Liver (tissue), 9 donors: ENCODE measurements around the gene NFYB. TPM values are rescaled to one million over a fixed set of nuclear protein-coding genes. Genes with fewer than 3 reads are reported as not detected.

Source experiments
- DNase-seq: peaks from one replicate; pipeline ENCODE4 v3.0.0-alpha.2; 2017; ENCODE audit warnings: low spot score
- H3K27ac ChIP-seq, 2 donors: one replicate each; pipeline ENCODE4 v1.7.0; 2013; ENCODE audit warnings: inconsistent platforms in 2 of 2, low read length in 2 of 2, control low read depth in 1 of 2, low read depth in 1 of 2, mild to moderate bottlenecking in 1 of 2
- H3K27me3 ChIP-seq, 4 donors: one replicate each; pipeline versions ENCODE4 v1.6.1 to v1.7.0; 2013; ENCODE audit warnings: low read length in 3 of 4, inconsistent platforms in 1 of 4, mild to moderate bottlenecking in 1 of 4, moderate library complexity in 1 of 4; ENCODE audit not compliant: control insufficient read depth in 4 of 4, insufficient read depth in 4 of 4
- H3K36me3 ChIP-seq, 4 donors: one replicate each; pipeline versions ENCODE4 v1.6.1 to v1.7.0; 2013; ENCODE audit warnings: low read length in 3 of 4, mild to moderate bottlenecking in 3 of 4, low read depth in 1 of 4, moderate library complexity in 1 of 4; ENCODE audit not compliant: control insufficient read depth in 4 of 4, insufficient read depth in 3 of 4
- H3K4me1 ChIP-seq, 4 donors: one replicate each; pipeline versions ENCODE4 v1.6.1 to v1.7.0; 2013; ENCODE audit warnings: low read length in 3 of 4, mild to moderate bottlenecking in 3 of 4, moderate library complexity in 1 of 4; ENCODE audit not compliant: control insufficient read depth in 4 of 4, insufficient read depth in 4 of 4
- H3K4me3 ChIP-seq, 3 donors: one replicate each; pipeline versions ENCODE4 v1.6.1 to v1.7.0; 2013; ENCODE audit warnings: low read length in 3 of 3, control low read depth in 1 of 3, low read depth in 1 of 3, mild to moderate bottlenecking in 1 of 3
- H3K9ac ChIP-seq, 2 donors: one replicate each; pipeline ENCODE4 v1.7.0; 2013; ENCODE audit warnings: low read length in 2 of 2, mild to moderate bottlenecking in 2 of 2, moderate library complexity in 2 of 2, control low read depth in 1 of 2, low read depth in 1 of 2
- H3K9me3 ChIP-seq, 4 donors: one replicate each; pipeline versions ENCODE4 v1.6.1 to v1.7.0; 2013; ENCODE audit warnings: low read length in 3 of 4; ENCODE audit not compliant: control insufficient read depth in 4 of 4
- CTCF ChIP-seq: fragments of 150-350 bp; IDR thresholded peaks from 2 replicates; pipeline ENCODE4 v1.5.1; 2017; ENCODE audit warnings: improper control_type of control experiment, low read depth, low read length; ENCODE audit not compliant: missing input control
- EGR1 ChIP-seq, 2 donors: IDR thresholded peaks; 2 replicates each; pipeline ENCODE4 v1.6.1; 2016 to 2018; ENCODE audit warnings: antibody characterized with exemption in 2 of 2, low read depth in 2 of 2
- FOXA1 ChIP-seq: IDR thresholded peaks from 2 replicates; pipeline ENCODE4 v1.6.1; 2016; ENCODE audit warnings: antibody characterized with exemption
- FOXA2 ChIP-seq: IDR thresholded peaks from 2 replicates; pipeline ENCODE4 v1.6.1; 2016; ENCODE audit warnings: antibody characterized with exemption
- HNF4A ChIP-seq, 2 donors: conservative IDR thresholded peaks; 2 replicates each; pipeline ENCODE4 v1.6.1; 2016; ENCODE audit warnings: antibody characterized with exemption in 2 of 2, mild to moderate bottlenecking in 2 of 2
- HNF4G ChIP-seq: IDR thresholded peaks from 2 replicates; pipeline ENCODE4 v1.6.1; 2016; ENCODE audit warnings: antibody characterized with exemption
- MAX ChIP-seq: IDR thresholded peaks from 2 replicates; pipeline ENCODE4 v1.6.1; 2016; ENCODE audit warnings: antibody characterized with exemption
- NR2F2 ChIP-seq: IDR thresholded peaks from 2 replicates; pipeline ENCODE4 v1.6.1; 2016; ENCODE audit warnings: antibody characterized with exemption
- RAD21 ChIP-seq, 2 donors: IDR thresholded peaks; 2 replicates each; pipeline ENCODE4 v1.6.1; 2016; ENCODE audit warnings: antibody characterized with exemption in 2 of 2, mild to moderate bottlenecking in 2 of 2
- REST ChIP-seq: IDR thresholded peaks from 2 replicates; pipeline ENCODE4 v1.6.1; 2016; ENCODE audit warnings: antibody characterized with exemption, mild to moderate bottlenecking
- SP1 ChIP-seq: IDR thresholded peaks from 2 replicates; pipeline ENCODE4 v1.6.1; 2018; ENCODE audit warnings: antibody characterized with exemption, mild to moderate bottlenecking
- TAF1 ChIP-seq: conservative IDR thresholded peaks from 2 replicates; pipeline ENCODE4 v1.6.1; 2016; ENCODE audit warnings: antibody characterized with exemption, mild to moderate bottlenecking
- YY1 ChIP-seq: IDR thresholded peaks from 2 replicates; pipeline ENCODE4 v1.6.1; 2016; ENCODE audit warnings: antibody characterized with exemption, mild to moderate bottlenecking
- ZBTB33 ChIP-seq: IDR thresholded peaks from 2 replicates; pipeline ENCODE4 v1.6.1; 2016; ENCODE audit warnings: antibody characterized with exemption
- WGBS: extraction: QIAGEN DNeasy Blood & Tissue Kit; methylation state at CpG from one replicate; pipeline ENCODE4 v1.1.7; 2013; 5-methylcytosine and 5-hydroxymethylcytosine counted together
- polyA plus RNA-seq, 2 donors: library from polyadenylated mRNA; stranded (reverse) in 1 of 2; unstranded in 1 of 2; fragments of 200-250 nt in 1 of 2; fragments of >200 nt in 1 of 2; fragmentation: Nextera tagmentation in 1 of 2; extraction: Ambion mirVana in 1 of 2; gene quantifications; one replicate each; pipeline versions ENCODE4 v1.2.1 to v1.2.3, GENCODE V29; 2013 to 2015
- total RNA-seq, 2 donors: library from RNA; depleted of rRNA; stranded (reverse); fragments of >200 nt; gene quantifications; one replicate each; pipeline ENCODE4 v1.2.3, GENCODE V29; 2014
- donor health status: healthy.
- donor health status: healthy.
- donor health status: healthy.
- donor health status: healthy.
- donor health status: healthy.

Gene NFYB
- total and polyA plus RNA-seq, 4 donors = 7.6 to 14.6 (median 11.5) TPM

GRCh38 chr12:104137001-104137901 lies 759 bp downstream of the NFYB start:
- Histone ChIP-seq H3K36me3 (no peaks in the 10 kb centered on the region), H3K4me3 (peak overlapping the region; percentile 66 to 96 (median 84)), H3K4me1 (peaks cover 7 to 30% (median 22%) of the 10 kb centered on the region in 4 donors), H3K9me3 (no peaks in the 10 kb centered on the region), H3K27me3 (no peaks in the 10 kb centered on the region), H3K27ac (peak overlapping the region; percentile 55 to 85), H3K9ac (peak overlapping the region; percentile 61 to 83)
- peak; percentile 44 for DNase-seq
- under 1% methylated on average over 78 of the region's 78 CpGs for WGBS
- TF ChIP-seq HNF4A (conservative IDR thresholded peaks at IDR 0.05) (no peak), REST (no peak), CTCF (no peak), TAF1 (peak; percentile 28)

GRCh38 chr12:104136577-104136976 lies 1.4 kb downstream of the NFYB start:
- Histone ChIP-seq H3K27ac (no peak overlapping the region), H3K4me1 (peaks cover 9 to 37% (median 28%) of the 10 kb centered on the region in 4 donors), H3K36me3 (no peaks in the 10 kb centered on the region), H3K27me3 (no peaks in the 10 kb centered on the region), H3K9me3 (no peaks in the 10 kb centered on the region), H3K4me3 (peak overlapping the region; percentile 66 to 96 (median 84)), H3K9ac (peak overlapping the region in 1 of 2 donors; percentile 61)
- TF ChIP-seq SP1 = no peak
- TF ChIP-seq NR2F2 = no peak
- no peak for DNase-seq

GRCh38 chr12:104134882-104135281 lies 3.1 kb downstream of the NFYB start:
- peaks cover 0 to 1% (median 0%) of the 10 kb centered on the region in 4 donors for H3K36me3 ChIP-seq
- no peak for DNase-seq
- H3K27me3 ChIP-seq = no peaks in the 10 kb centered on the region
- no peak overlapping the region for H3K27ac ChIP-seq
- WGBS = 97% methylated on average over 1 of the region's 1 CpG
- H3K4me1 ChIP-seq = peaks cover 11 to 49% (median 38%) of the 10 kb centered on the region in 4 donors
- no peak overlapping the region for H3K9ac ChIP-seq
- no peaks in the 10 kb centered on the region for H3K9me3 ChIP-seq
- H3K4me3 ChIP-seq = no peak overlapping the region
- TF ChIP-seq YY1 = no peak
- TF ChIP-seq MAX = no peak
- TF ChIP-seq FOXA2 = no peak
- TF ChIP-seq ZBTB33 = no peak
- TF ChIP-seq CTCF = no peak
- no peak for TF ChIP-seq FOXA1
- no peak for TF ChIP-seq HNF4A (conservative IDR thresholded peaks at IDR 0.05)
- TF ChIP-seq RAD21 (IDR thresholded peaks at IDR 0.05) = no peak
- TF ChIP-seq HNF4G = no peak
- no peak for TF ChIP-seq SP1
- no peak for TF ChIP-seq EGR1 (IDR thresholded peaks at IDR 0.05; ENCODE audit: low read depth in 2 of 2)
